ENCODE results near the gene VARS2.
"Not testable (repeated sequence)": the region's sequence is repeated elsewhere in the genome, so short reads cannot be mapped to it uniquely, and the experiment has no call there.

GRCh38 chr6:30902196-30902595 lies 11.8 kb upstream of the VARS2 start:
- TF ChIP-seq CTCF (IDR thresholded peaks at IDR 0.05 in 4 of 5, conservative IDR thresholded peaks at IDR 0.05 in 1 of 5); POLR2A (IDR thresholded peaks at IDR 0.05): not testable (repeated sequence)

Measured in gastrocnemius medialis (tissue), 4 donors.